GM18951 (cell line): ENCODE results near the gene SORBS1.

ENCODE experiments used
- POLR2A ChIP-seq: IDR thresholded peaks from 4 replicates; pipeline ENCODE4 v1.6.1; 2011; ENCODE audit warnings: mild to moderate bottlenecking; ENCODE audit not compliant: insufficient read length, insufficient read depth; ENCODE audit errors: extremely low read depth
- in situ Hi-C: fragments of 300-500 bp; cut with MboI; formaldehyde crosslinking; loops from one replicate; pipeline ENCODE4 v1.12.0; 2022; ENCODE audit warnings: low sequenced_read_pairs, mixed read lengths, inconsistent platforms; ENCODE audit not compliant: unreplicated experiment

The SORBS1 gene

DNA sequence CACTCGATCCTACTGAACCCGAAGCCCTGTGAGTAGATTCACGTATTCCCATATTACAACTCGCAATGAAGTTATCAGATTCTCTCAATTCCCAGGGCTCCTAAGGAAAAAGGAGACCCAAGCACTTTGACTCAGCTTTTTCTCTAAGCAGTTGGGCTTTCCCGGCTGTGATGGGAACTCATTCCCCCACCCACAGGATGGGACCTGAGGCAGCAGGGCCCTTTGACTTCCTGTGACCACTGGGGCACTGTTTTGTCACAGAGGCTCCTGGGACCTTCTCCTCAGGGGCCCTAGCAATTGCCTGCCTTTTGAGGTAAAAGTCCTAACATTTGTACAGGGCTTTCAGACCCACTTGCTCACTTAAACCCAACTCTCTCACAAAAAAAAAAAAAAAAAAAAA, 147.6 kb downstream of the SORBS1 start:
- TF ChIP-seq POLR2A, result no peak
- in situ Hi-C loops, result no loop called here

DNA sequence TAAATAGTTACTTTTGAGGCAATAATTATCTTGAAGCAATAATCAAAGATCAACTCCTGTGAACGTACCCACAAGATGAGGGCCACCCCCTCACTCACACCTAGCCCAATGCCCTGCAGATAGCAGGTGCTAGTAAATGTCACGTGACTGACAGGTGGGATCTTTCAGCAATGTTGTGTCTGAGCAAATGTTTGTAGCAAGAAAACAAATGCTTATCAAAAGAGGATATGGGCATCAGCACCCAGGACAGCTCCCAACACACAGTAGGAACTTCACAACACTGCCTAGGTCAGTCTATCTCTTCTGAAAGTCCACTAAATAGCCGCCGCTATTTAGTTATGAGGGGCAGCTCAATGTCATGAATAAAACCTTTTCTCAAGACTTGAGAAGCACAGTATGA, 149.5 kb downstream of the SORBS1 start:
- in situ Hi-C loops, result no loop called here
- TF ChIP-seq POLR2A, result no peak

DNA sequence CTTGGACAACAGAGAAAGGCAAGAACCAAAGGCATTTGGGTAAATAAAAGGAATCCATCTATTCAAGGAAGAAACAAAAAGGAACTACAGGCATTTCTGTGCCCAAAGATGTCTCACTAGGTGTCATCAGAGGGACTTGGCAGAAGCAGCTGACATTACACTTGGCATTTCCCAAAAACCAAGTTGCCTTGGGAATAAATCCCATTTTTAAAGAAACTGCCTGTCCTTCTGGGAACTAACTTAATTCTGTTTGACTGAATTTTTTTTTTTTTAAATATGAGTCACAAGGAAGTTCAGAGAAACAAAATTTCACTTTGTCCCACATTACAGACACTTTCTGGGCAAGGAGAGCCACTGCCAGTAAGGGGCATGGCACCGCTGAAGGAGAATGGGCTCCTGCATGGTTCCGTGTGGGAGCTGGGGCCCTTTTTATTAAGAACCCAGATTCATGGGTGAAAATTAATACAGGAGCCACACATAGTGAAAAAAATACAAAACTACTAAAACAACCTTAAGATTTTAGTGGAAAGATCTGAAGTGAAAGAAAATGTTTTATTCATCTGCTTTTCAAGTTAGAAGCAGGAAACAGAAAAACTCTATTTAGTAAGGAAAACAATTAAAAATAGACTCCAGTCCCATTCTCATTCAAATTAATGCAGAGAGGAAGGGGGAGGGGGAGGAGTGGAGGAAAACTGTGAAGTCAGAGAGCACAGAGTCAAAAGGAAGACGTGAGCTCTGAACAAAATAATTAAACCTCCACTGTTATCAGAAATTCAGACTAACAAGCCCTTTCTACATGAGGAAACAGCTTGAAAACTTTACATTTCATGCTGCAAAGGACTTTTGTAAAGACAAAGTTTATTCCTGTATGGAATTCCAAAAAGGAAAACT, 151.9 kb downstream of the SORBS1 start:
- in situ Hi-C loops, result no loop called here
- TF ChIP-seq POLR2A, result no peak

DNA sequence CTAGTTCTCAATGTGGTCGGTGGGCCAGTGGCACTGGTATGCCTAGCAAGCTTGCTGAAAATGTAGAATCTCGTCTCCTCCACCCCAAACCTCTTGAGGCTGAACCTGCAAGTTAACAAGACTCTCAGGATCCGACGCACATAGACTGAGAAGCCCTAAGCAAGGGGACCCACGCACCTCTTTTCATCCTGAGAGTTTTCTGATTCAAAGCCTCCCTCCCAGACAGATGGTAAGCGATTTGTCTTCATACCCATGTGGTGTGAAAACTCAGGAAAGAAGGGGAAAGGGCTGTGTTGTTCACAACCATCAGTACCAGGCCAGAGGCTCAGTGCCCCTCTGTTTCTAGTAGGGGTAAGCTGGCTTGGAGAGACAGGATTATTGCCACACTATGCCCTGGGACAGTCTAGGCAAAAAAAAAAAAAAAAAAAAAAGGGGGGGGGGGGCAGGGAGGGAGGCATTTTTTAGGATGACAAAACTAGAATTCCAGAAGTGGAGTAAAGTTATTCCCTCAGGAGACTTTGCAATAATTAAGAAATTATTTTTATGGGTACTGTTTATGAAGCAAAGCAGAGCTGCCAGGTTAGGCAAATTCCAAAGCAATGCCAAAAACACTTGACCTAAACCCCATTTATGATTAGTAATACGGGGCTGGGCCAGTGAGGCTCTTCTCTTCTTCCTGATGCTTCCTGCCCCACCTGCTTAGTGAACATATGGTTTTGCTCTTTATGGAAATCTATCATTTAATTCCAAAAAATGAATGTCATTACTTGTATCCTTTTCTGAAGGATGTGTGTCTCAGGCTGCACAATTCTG, 152.8 kb downstream of the SORBS1 start:
- TF ChIP-seq POLR2A, result no peak
- in situ Hi-C loops, result no loop called here

DNA sequence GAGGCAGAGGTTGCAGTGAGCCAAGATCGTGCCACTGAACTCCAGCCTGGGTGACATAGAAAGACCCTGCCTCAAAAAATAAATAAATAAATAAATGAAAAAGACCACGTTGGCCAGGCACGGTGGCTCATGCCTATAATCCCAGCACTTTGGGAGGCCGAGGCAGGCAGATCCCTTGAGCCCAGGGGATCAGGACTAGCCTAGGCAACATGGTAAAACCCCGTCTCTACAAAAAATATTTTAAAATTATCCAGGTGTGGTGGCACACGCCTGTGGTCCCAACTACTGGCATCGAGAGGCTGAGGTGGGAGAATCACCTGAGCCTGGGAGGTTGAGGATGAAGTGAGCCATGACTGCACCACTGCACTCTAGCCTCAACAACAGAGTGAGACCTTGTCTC, 153.6 kb downstream of the SORBS1 start:
- no peak for TF ChIP-seq POLR2A
- in situ Hi-C loops, result no loop called here

DNA sequence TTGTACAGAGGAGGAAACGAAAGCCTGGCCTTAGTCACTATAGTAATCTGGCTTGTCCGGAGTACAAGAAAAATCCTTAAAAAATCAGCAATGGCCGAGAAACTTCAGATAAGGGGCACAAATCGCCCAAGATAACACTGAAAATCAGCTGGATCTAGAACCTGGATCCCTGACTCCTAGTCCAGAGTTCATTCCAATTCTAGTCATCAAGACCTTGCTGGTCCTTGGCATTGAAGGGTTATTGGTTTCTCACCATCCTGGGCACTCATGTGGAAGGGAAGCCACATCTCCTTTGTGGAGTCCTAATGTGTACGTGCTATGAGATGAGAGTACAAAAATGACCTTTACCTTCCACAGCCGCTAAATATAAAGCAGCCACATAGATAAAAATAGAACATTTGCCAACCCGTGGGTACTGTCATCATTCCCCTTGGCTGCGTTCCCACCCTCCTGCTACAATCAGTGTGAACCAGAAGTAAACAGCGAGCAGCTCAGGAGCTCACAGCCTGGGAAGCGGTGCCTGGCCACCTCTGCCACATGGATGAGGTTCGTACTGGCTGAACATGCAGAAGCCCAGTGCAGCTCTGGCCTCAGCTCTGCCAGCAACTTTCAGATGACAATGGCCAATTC, 154.4 kb downstream of the SORBS1 start:
- in situ Hi-C loops, result no loop called here

DNA sequence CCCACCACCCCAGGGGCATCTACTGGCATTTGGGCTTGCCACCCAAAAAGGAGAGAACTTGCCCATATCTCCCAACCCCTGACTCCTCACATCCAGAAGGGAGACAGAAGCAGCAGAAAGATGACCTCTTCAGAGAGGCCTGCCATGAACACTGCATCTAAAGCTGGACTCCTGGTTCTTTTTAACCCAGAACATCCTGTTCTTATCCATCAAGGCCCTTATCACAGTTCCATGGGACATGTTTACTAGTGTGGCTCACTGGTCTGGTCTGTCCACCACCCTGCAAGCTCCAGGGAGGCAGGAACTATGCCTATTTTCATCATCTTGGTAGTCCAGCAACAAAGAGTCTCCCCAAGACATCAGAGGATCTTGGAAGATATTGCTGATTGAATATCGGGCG, 155.5 kb downstream of the SORBS1 start:
- no peak for TF ChIP-seq POLR2A
- in situ Hi-C loops, result no loop called here

More for the DNA sequence above, 154.4 kb downstream of the SORBS1 start:
- TF ChIP-seq POLR2A, result no peak

DNA sequence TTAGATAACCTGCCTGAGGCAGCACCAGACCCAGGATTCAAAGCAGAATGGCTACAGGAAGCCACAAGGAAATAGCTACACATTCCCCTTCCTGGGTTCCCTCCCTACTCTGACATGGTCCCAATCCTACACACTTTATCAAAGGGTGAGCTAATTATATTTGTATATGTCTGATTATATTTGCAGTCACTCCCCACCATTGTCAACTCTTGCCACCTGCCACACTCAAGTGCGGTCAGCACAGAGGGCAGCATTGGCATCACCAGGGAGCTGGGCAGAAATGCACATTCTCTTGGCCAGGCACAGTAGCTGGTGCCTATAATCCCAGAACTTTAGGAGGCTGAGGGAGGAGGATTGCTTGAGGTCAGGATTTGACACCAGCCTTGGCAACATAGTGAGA, 156.3 kb downstream of the SORBS1 start:
- in situ Hi-C loops, result no loop called here
- TF ChIP-seq POLR2A, result no peak

DNA sequence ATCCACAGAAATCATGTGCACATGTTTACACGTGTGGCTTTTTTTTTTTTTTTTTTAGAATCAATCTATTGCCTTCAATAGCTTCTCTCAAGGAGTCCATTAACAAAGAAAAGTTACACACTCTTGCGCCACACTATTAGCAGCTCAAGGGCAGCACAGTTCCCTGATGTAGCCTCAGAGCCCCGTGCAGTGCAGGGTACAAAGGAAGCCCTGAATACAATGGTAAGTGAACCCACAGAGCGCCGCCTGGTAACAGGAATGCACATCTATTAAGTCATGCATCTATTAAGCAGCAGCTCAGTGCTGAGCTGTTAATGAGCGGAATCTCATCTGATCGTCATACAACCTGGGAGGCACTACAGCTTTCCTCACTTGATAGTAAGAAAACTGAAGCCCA, 156.7 kb downstream of the SORBS1 start:
- TF ChIP-seq POLR2A, result no peak
- in situ Hi-C loops, result no loop called here

DNA sequence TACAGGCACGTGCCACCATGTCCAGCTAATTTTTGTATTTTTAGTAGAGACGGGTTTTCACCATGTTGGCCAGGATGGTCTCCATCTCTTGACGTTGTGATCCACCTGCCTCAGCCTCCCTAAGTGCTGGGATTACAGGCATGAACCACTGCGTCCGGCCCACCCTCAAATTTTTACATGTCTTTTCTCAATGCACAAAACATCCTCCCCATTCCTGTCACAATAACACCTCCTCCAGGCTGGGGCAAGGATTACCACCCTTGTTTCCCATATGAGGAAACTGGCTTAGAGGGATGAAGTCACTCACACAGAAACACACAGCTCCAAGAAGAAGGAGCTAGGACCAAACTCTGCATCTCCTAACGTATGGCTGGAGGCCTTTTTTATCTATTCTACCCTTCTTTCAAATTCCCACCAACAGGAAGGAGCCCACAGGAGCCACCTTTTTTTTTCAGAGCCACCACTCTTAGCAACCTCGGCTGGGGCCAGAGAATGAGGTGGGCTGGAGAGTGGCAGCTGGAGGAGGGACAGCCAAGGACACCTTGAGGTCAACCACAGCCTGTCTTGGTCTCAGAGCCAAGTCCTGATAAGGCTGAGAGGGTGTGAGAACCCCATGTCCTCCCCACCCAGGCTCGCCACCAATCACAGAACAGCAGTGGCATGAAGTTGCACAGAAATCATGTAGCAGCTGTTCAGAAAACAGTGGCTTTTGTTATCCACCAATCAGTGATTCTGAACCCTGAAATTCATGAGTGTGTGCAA, 157.3 kb downstream of the SORBS1 start:
- no peak for TF ChIP-seq POLR2A
- in situ Hi-C loops, result no loop called here

DNA sequence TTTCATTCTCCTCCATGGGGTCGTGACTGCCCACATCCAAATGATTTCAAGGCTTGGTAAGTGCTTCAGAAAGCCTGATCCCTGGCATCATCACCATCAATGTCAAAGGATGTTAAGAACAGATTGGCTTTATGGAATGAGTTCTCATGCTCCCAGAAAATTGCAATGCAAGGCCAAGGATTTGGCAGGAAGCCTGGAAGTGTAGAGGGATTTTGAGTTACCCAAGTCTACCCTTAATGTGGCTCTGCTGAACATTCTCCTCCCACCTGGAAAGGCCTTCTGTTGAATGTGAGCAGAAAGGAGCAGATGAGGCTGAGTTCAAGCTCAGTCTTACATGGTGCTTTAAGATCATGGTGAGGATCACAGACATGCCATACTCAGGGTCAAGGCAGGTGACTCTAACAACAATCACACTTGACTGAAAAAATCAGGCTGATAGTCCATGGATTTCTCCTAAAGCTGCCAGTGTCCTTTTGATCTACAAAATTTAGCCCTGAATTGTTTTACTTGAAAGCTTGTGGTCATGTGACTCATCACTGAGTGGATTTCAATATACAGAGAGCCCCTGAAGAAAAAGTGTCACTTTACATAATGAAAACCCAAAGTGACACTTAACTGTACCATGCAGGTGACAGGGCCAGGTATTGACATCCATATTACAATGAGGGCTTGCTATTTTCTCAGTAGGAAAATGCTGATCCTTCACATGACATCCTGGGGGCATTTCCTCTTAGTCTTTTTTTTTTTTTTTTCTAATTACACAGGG, 159.3 kb downstream of the SORBS1 start:
- TF ChIP-seq POLR2A, result no peak
- in situ Hi-C loops, result no loop called here

DNA sequence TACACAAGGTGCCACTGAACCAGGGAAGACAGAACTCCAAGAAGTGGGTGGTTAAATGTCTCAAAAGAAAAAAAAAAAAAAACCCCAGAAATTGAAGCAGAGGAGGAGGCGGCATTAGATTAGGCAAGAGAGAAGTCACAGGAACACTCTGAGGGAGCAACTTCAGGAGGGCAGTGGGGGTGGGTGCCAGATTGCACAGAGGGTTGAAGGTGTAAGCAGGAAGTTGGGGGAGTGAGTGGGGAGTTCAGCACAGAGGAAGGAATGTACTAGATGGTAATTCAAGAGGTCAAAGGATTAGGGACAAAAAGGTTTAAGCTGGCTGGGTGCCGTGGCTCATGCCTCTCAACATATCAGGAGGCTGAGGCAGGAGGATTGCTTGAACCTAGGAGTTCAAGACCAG, 160.4 kb downstream of the SORBS1 start:
- no peak for TF ChIP-seq POLR2A
- in situ Hi-C loops, result no loop called here

DNA sequence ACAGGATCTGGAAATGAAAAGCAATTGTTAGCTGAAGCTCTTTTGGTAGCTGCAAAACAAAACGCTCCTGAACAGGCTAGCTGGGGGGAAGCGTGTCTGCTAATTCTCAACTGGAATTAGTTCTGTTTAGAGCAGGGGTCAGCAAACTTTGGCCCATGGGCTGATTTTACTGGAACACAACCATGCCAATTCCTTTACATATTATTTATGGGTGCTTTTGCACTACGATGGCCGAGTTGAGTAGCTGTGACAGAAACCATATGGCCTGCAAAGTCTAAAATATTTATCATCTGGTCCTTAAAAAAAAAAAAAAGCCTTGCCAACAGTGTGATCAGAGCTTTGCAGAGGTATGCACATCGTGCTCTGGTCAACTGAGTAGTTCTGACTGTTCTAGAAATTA, 162.0 kb downstream of the SORBS1 start:
- no peak for TF ChIP-seq POLR2A
- in situ Hi-C loops, result no loop called here
